Astrocyte of the spinal cord (primary cell): ENCODE data around the gene SNX24.

Experiments
- DNase-seq: peaks from one replicate; pipeline ENCODE4 v3.0.0; 2011; ENCODE audit warnings: low read depth, low spot score
- H3K4me3 ChIP-seq: 2 replicates; pipeline ENCODE4 v1.5.1; 2011; ENCODE audit warnings: low read depth, mild to moderate bottlenecking, low read length, moderate library complexity
- in situ Hi-C: cut with HindIII; loops from 2 replicates; pipeline ENCODE4 v1.10.0; 2017; ENCODE audit warnings: low sequenced_read_pairs
- TF ChIP-seq, protein P1 (sequence below): IDR thresholded peaks from 2 replicates; pipeline ENCODE4 v1.5.1; 2012; ENCODE audit warnings: low read depth, mild to moderate bottlenecking, low read length, inconsistent platforms

SNX24 gene

DNA sequence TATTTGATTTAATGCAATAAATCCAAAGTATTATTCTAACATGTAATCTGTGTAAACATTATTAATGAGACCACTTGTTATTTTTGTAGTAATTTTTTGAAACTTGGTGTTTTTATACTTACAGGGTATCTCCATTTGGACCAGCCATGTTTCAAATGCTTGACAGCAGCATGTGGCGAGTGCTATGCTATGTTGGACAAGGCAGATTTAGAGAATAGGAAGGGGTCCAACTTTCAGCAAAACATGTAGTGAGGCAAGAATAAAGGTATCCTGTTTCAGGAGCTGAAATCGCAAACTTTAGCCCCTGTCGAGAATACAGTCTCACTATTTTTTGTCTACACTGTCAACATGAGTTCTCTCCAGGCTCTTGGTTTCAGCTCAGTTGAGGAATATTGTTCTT is 33.7 kb downstream of the SNX24 start:
- no peak for DNase-seq
- TF ChIP-seq, protein P1, sequence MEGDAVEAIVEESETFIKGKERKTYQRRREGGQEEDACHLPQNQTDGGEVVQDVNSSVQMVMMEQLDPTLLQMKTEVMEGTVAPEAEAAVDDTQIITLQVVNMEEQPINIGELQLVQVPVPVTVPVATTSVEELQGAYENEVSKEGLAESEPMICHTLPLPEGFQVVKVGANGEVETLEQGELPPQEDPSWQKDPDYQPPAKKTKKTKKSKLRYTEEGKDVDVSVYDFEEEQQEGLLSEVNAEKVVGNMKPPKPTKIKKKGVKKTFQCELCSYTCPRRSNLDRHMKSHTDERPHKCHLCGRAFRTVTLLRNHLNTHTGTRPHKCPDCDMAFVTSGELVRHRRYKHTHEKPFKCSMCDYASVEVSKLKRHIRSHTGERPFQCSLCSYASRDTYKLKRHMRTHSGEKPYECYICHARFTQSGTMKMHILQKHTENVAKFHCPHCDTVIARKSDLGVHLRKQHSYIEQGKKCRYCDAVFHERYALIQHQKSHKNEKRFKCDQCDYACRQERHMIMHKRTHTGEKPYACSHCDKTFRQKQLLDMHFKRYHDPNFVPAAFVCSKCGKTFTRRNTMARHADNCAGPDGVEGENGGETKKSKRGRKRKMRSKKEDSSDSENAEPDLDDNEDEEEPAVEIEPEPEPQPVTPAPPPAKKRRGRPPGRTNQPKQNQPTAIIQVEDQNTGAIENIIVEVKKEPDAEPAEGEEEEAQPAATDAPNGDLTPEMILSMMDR = no peak
- in situ Hi-C loops = no loop called here
- H3K4me3 ChIP-seq = no peak overlapping the region

DNA sequence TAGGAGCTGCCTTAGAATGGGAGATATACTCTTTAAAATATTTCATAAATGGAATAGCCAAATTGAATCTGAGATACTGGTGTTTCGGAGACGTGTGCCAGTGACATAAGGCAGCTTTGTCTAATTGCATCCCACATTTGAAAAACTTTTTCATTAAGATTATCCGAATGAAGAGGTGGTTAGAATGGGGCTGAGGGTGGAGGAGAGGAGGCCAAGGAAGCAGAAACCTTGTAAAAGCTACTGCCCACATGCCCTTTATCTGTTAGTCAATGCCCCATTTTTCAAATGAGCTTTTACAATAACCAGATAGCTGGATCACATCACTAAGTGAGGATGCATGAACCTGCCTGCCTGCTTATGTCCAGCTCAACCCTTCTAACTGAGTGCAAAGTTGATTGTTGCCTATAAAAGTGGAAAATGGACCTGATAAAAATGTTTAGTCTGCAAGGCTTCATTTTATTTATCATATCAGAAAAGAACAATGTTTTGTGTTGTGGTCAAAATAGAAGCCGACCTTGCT is 34.8 kb downstream of the SNX24 start:
- TF ChIP-seq, protein P1 = no peak
- in situ Hi-C loops = no loop called here

DNA sequence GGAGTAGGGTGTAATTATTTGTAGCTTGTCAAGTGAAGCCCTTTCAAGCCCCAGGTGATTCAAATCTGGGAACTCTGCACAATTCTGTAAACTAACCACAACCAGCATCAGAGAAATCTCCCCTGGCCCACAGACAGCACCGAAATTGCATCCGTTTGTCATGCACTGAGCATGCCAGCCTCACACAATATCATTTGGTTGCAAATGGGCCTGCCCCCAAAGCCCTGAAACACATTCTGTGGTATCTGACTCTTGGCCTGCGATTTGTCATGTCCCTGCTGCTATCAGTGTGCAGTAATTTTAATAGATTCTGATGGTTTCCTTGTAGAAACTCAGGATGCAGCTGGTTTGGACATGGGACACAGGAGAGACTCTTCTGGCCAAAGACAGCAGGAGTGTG is 35.3 kb downstream of the SNX24 start:
- no peak for DNase-seq
- TF ChIP-seq, protein P1 = no peak
- no peak overlapping the region for H3K4me3 ChIP-seq
- in situ Hi-C loops = no loop called here

More for the DNA sequence above, 34.8 kb downstream of the SNX24 start:
- no peak for DNase-seq
- H3K4me3 ChIP-seq = no peak overlapping the region

DNA sequence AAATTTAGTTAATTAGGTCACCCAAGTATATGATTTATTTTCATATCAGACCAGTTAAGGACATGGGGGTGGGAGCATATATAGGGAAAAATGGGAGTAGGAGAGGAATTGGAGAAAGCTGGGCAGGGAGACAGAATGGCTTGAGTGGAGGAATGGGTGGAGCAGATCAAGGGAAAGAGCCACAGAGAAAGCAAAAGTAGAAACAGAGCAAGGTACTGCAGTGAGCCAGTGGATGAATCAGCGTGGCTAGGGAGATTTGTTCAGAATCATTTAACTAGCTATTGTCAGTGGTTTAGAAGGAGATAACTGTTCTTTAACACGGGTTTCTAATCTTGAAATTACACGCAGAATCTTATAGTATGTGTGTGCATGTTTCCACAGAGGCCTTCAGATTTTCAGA is 37.4 kb downstream of the SNX24 start:
- TF ChIP-seq, protein P1 = no peak
- in situ Hi-C loops = no loop called here
- H3K4me3 ChIP-seq = no peak overlapping the region
- peak; percentile 47 for DNase-seq

DNA sequence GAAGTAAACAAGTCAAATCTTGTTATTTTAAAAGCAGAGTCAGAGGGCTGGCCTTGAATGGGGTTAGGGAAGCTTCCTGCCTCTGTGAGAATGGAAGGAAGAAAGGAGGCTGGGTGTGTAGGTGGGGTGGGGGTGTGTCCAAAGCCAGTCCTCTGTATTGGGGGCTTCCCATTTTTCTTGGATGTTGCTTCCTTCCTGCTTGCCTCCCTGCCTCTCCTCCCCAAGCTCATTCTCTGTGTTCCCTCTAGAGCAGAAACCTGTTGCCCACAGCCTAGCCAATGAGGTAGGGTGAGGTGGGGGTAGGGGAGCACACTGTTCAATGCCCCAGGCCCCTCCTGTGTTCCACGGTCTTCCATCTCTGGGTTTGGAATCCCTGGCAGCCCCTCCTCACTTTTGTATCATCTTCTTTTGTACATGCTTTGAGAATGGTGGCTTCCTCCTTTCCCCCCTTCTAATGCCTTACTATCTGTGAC is 39.7 kb downstream of the SNX24 start:
- no peak overlapping the region for H3K4me3 ChIP-seq
- in situ Hi-C loops = no loop called here
- TF ChIP-seq, protein P1 = no peak
- DNase-seq = no peak

DNA sequence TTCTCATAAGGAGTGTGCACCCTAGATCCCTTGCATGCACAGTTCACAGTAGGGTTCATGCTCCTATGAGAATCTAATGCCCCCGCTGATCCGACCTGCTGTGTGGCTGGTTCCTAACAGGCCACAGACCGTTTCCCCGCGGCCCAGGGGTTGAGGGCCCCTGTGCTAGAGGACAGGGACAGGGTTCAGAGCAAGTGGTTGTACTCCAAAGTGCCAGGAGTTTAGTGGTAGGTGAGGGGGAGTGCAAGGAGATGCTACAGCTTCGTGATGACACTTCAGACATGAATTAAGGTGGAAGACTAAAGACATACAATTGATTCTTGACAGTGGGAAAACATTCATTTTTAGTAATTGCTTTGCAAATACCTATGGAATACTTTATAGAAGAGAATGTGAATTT is 40.5 kb downstream of the SNX24 start:
- DNase-seq = no peak
- in situ Hi-C loops = no loop called here
- TF ChIP-seq, protein P1 = no peak
- no peak overlapping the region for H3K4me3 ChIP-seq

DNA sequence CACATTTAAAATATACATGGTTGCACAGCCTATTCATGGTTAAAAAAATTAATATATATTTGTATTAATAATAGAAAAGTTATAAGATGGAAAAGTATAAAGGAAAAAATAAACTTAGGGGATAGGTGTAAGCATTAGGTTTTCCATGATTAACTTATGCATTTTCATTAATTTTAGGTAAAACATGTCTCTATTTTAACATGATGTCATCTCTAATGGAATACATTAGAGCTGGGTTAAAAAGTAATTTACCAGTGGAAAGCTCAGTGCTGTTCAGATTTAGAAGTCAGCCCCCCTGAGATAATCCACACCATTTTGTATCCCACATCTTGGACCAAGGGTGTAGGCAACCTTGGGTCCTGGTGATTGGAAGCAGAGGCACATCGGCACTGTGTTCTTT is 49.7 kb downstream of the SNX24 start:
- TF ChIP-seq, protein P1 = no peak
- DNase-seq = no peak
- in situ Hi-C loops = no loop called here

More for the DNA sequence above, 49.7 kb downstream of the SNX24 start:
- no peak overlapping the region for H3K4me3 ChIP-seq
